Panc1 (cell line): ENCODE measurements around the gene FHL1. TPM values are rescaled to one million over a fixed set of nuclear protein-coding genes. Genes with fewer than 3 reads are reported as not detected.

ENCODE experiments used
- ATAC-seq: fragments of 200-7000 bp; cut with Tn5 transposase; 2 replicates; pipeline ENCODE4 v1.9.1; 2020; ENCODE audit warnings: mild to moderate bottlenecking, moderate library complexity
- BruUV-seq: library from RNA; stranded (reverse); fragments of 400-500 nt; replicated peaks from 2 replicates; lab custom pipeline; 2021; lab: Mats Ljungman, UMichigan
- CTCF ChIA-PET: fragments of 300-600 bp; sonication (Branson Sonifier 250); formaldehyde crosslinking; loops from one replicate; lab custom pipeline; 2022; ENCODE audit warnings: antibody characterized with exemption; lab: Charles Lee
- POLR2A ChIA-PET: fragments of 300-600 bp; sonication (Branson Sonifier 250); formaldehyde crosslinking; loops from one replicate; lab custom pipeline; 2022; ENCODE audit warnings: antibody characterized with exemption; lab: Charles Lee
- DNase-seq: peaks from one replicate; pipeline ENCODE4 v3.0.0-alpha.2; 2010; ENCODE audit warnings: low read depth, low spot score
- H3K27ac ChIP-seq: 2 replicates; pipeline ENCODE4 v1.5.1; 2011; ENCODE audit warnings: mild to moderate bottlenecking, low read length, inconsistent platforms
- H3K27me3 ChIP-seq: fragments of 200-500 bp; sonication (Bioruptor generic); 2 replicates; pipeline ENCODE4 v1.6.0; 2014; ENCODE audit warnings: low read length, inconsistent platforms; ENCODE audit not compliant: control insufficient read depth, insufficient read depth
- H3K36me3 ChIP-seq: fragments of 200-500 bp; sonication (Bioruptor generic); 2 replicates; pipeline ENCODE4 v1.5.1; 2014; ENCODE audit warnings: inconsistent platforms, mild to moderate bottlenecking, low read length, moderate library complexity; ENCODE audit not compliant: control insufficient read depth, insufficient read depth
- H3K4me1 ChIP-seq: 2 replicates; pipeline ENCODE4 v1.5.1; 2011; ENCODE audit warnings: inconsistent platforms, mild to moderate bottlenecking, low read length, moderate library complexity; ENCODE audit not compliant: control insufficient read depth, insufficient read depth
- H3K4me3 ChIP-seq, 2 experiments: 2 replicates each; pipeline ENCODE4 v1.5.1; 2011 to 2012; ENCODE audit warnings: low read depth in 2 of 2, low read length in 2 of 2, mild to moderate bottlenecking in 2 of 2, inconsistent platforms in 1 of 2, moderate library complexity in 1 of 2
- H3K9me3 ChIP-seq: fragments of 200-500 bp; sonication (Bioruptor generic); 2 replicates; pipeline ENCODE4 v1.5.1; 2014; ENCODE audit warnings: low read depth, mild to moderate bottlenecking, inconsistent platforms, low read length, moderate library complexity; ENCODE audit not compliant: control insufficient read depth, insufficient read depth
- CTCF ChIP-seq: fragments of 450-650 bp; IDR thresholded peaks from 2 replicates; pipeline ENCODE4 v1.5.1; 2017; ENCODE audit warnings: mild to moderate bottlenecking
- POLR2AphosphoS5 ChIP-seq: IDR thresholded peaks from 2 replicates; pipeline ENCODE4 v1.6.1; 2012; ENCODE audit warnings: mild to moderate bottlenecking, low read depth, low read length, moderate library complexity
- REST ChIP-seq, 2 experiments: IDR thresholded peaks; 2 replicates each; pipeline ENCODE4 v1.6.1; 2011 to 2012; ENCODE audit warnings: low read depth in 2 of 2, control low read depth in 1 of 2, low read length in 1 of 2, mild to moderate bottlenecking in 1 of 2, moderate library complexity in 1 of 2; ENCODE audit not compliant: insufficient read depth in 1 of 2
- SIN3A ChIP-seq: IDR thresholded peaks from 2 replicates; pipeline ENCODE4 v1.6.1; 2012; ENCODE audit warnings: low read depth, mild to moderate bottlenecking, low read length, moderate library complexity, borderline replicate concordance; ENCODE audit not compliant: insufficient read depth
- TCF7L2 ChIP-seq: IDR thresholded peaks from 2 replicates; pipeline ENCODE4 v1.6.1; 2011; ENCODE audit warnings: mild to moderate bottlenecking, low read depth, low read length, inconsistent platforms
- in situ Hi-C: cut with HindIII; loops from 2 replicates; pipeline ENCODE4 v1.10.0; 2016; ENCODE audit warnings: low sequenced_read_pairs, low pct_unique_long_range_greater_than_20kb
- intact Hi-C: fragments of 100-400 bp; cut with micrococcal nuclease; formaldehyde crosslinking; loops from one replicate; pipeline ENCODE4 v1.10.0; 2022; ENCODE audit not compliant: unreplicated experiment
- total RNA-seq: library from RNA; stranded (reverse); gene quantifications from one replicate; pipeline ENCODE4 v1.2.1, GENCODE V29; 2021; ENCODE audit not compliant: unreplicated experiment

The FHL1 gene
- total RNA-seq, 1 experiment from 2014 or later = 67.9 TPM

- no peak overlapping the region for H3K27ac ChIP-seq
- no peaks in the 10 kb centered on the region for H3K4me1 ChIP-seq
- no peaks in the 10 kb centered on the region for H3K27me3 ChIP-seq
- ChIA-PET POLR2A (no interaction called here), CTCF (no interaction called here)
- H3K9me3 ChIP-seq = no peaks in the 10 kb centered on the region
- intact Hi-C loops = no loop called here
- DNase-seq (no peak), ATAC-seq (no peak)
- no peak overlapping the region for H3K4me3 ChIP-seq
- H3K36me3 ChIP-seq = no peaks in the 10 kb centered on the region
- in situ Hi-C loops = no loop called here
- BruUV-seq = no TSS peak
- TF ChIP-seq REST (IDR thresholded peaks at IDR 0.05; ENCODE audit: insufficient read depth in 1 of 2, low read depth in 2 of 2, low read length in 1 of 2) (no peak), CTCF (no peak), POLR2AphosphoS5 (no peak), SIN3A (no peak), TCF7L2 (no peak)
These were observed 8.4 kb upstream of the FHL1 start for GRCh38 chrX:136138939-136139338.

- Histone ChIP-seq H3K27ac (no peak overlapping the region), H3K4me1 (no peaks in the 10 kb centered on the region), H3K4me3 (no peak overlapping the region), H3K27me3 (peaks cover 14% of the 10 kb centered on the region), H3K9me3 (no peaks in the 10 kb centered on the region), H3K36me3 (no peaks in the 10 kb centered on the region)
- ATAC-seq = no peak
- BruUV-seq = no TSS peak
- TF ChIP-seq CTCF = no peak
- TF ChIP-seq SIN3A = no peak
- TF ChIP-seq REST (IDR thresholded peaks at IDR 0.05; ENCODE audit: insufficient read depth in 1 of 2, low read depth in 2 of 2, low read length in 1 of 2) = no peak
- no peak for TF ChIP-seq TCF7L2
- no peak for TF ChIP-seq POLR2AphosphoS5
- intact Hi-C loops (no loop called here), in situ Hi-C loops (no loop called here)
- ChIA-PET POLR2A (no interaction called here), CTCF (no interaction called here)
- DNase-seq = no peak
These were observed 5.8 kb upstream of the FHL1 start for GRCh38 chrX:136141569-136141968.
